Cardiac fibroblast (primary cell): ENCODE measurements around the gene TSR3.

Experiments used
- DNase-seq, 2 donors: peaks; one replicate each; pipeline versions ENCODE4 v3.0.0 to v3.0.0-alpha.2; 2010; ENCODE audit warnings: low read depth in 2 of 2
- H3K4me3 ChIP-seq, 2 donors: replicated peaks in 1 of 2; 1 replicate in 1 of 2; 2 replicates in 1 of 2; pipeline ENCODE4 v1.5.1; 2011; ENCODE audit warnings: low read depth in 2 of 2, low read length in 2 of 2, mild to moderate bottlenecking in 2 of 2, moderate library complexity in 1 of 2
- TF ChIP-seq, protein P1 (sequence below): IDR thresholded peaks from one replicate; pipeline ENCODE4 v1.5.1; 2011; ENCODE audit warnings: low read depth, mild to moderate bottlenecking, low read length, inconsistent platforms

TSR3 gene

DNA sequence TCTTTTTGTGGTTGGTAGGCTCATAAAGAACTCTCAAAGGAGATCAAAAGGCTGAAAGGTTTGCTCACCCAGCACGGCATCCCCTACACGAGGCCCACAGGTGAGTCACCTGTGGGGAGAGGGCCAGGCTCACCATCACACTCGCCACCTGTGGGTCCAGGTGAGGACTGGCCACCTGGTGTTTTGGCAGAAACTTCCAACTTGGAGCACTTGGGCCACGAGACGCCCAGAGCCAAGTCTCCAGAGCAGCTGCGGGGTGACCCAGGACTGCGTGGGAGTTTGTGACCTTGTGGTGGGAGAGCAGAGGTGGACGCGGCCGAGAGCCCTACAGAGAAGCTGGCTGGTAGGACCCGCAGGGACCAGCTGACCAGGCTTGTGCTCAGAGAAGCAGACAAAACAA is 11.1 kb upstream of the TSR3 start:
- DNase-seq, result no peak
- H3K4me3 ChIP-seq, result no peak overlapping the region
- TF ChIP-seq, protein P1, sequence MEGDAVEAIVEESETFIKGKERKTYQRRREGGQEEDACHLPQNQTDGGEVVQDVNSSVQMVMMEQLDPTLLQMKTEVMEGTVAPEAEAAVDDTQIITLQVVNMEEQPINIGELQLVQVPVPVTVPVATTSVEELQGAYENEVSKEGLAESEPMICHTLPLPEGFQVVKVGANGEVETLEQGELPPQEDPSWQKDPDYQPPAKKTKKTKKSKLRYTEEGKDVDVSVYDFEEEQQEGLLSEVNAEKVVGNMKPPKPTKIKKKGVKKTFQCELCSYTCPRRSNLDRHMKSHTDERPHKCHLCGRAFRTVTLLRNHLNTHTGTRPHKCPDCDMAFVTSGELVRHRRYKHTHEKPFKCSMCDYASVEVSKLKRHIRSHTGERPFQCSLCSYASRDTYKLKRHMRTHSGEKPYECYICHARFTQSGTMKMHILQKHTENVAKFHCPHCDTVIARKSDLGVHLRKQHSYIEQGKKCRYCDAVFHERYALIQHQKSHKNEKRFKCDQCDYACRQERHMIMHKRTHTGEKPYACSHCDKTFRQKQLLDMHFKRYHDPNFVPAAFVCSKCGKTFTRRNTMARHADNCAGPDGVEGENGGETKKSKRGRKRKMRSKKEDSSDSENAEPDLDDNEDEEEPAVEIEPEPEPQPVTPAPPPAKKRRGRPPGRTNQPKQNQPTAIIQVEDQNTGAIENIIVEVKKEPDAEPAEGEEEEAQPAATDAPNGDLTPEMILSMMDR, result no peak

DNA sequence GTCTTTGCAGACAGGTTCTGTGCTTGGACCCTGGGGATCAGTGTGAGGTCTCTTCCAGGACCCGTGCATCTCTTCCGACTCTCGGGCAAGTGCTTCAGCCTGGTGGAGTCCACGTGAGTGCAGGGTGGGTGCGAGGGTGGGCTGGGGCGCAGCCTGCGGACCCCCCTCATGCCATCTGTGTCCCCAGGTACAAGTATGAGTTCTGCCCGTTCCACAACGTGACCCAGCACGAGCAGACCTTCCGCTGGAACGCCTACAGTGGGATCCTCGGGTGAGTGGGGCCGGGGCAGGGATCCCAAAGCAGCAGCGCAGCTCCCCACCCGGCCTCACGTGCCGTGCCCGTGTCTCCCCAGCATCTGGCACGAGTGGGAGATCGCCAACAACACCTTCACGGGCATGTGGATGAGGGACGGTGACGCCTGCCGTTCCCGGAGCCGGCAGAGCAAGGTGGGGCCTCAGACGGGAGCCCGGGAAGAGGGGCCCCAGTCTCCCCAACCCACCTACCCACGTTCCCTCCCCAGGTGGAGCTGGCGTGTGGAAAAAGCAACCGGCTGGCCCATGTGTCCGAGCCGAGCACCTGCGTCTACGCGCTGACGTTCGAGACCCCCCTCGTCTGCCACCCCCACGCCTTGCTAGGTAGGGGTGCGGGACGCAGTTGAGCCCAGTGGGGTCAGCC is 10.1 kb upstream of the TSR3 start:
- TF ChIP-seq, protein P1, result no peak

DNA sequence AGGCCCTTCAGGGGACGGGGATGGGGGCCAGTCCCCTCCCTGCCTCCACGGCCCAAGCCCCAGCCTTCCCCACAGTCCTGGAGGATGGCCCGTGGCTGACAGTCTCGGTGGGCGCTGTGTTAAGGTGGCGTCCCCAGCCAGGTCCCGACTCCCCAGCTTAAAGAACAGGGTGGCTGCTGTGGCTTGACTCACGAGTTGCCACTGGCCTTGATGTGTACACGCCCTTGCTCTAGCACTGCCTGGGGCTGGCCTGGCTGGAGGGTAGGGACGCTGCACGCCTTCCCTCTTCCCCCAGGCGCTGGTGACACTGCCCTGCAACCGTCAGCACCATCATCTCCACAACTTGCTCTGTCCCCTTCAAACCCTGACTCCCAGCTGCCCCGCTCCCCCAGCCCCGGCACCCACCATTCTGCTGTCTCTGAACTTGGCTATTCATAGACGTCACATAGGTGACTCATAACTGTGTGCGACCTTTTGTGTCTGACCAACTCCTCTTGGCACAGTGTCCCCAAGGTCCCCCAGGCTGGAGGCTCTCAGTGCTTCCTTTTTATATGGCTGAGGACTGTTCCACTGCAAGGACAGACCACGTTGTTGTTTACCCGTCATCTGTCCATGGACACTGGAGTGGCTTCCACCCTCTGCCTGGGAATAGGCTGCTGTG is 6.4 kb upstream of the TSR3 start:
- DNase-seq, result peak in 1 of 2 donors; percentile 19
- TF ChIP-seq, protein P1, result no peak
- H3K4me3 ChIP-seq, result no peak overlapping the region

More for the DNA sequence above, 10.1 kb upstream of the TSR3 start:
- DNase-seq, result no peak
- no peak overlapping the region for H3K4me3 ChIP-seq

DNA sequence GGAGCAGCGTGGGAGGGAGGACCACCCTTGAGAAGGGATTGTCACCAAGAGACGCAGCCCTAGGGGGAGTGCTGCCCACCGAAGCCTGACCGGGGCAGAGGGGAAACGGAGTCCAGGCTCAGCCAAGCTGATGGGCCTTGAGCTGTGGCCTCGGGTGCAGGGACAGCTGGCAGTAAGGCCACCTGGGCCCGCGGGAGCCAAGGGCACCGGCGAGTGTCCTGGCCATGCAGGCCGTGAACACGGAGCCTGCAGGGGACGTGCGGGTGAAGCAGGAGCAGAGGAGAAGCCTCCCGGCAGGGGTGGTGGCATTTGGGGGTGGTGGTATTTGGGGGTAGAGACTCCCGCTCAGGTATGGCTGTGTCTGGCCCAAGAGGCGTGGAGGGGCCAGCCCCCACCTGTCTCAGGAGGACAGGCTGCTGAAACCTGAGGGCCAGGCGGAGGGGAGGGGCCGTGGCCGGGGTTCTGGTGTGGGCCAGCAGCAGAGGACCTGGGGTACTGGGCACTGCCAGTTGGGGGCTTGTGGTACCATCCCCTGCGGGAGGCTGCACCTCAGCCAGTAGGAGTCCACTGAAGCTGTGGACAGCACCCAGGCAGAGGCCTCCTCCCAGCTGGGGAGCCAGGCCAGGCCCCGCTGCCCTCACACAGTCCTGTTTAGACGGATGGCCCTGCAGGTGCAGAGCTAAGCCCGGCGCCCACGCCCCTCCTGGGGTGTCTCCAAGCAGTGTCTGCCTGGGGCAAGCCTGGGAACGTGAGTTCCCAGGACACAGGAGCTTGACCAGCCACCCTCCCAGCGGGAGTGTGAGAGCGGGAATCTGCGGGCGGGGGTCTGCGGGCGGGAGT is 4.6 kb upstream of the TSR3 start:
- H3K4me3 ChIP-seq, result no peak overlapping the region
- TF ChIP-seq, protein P1, result no peak
- DNase-seq, result no peak

DNA sequence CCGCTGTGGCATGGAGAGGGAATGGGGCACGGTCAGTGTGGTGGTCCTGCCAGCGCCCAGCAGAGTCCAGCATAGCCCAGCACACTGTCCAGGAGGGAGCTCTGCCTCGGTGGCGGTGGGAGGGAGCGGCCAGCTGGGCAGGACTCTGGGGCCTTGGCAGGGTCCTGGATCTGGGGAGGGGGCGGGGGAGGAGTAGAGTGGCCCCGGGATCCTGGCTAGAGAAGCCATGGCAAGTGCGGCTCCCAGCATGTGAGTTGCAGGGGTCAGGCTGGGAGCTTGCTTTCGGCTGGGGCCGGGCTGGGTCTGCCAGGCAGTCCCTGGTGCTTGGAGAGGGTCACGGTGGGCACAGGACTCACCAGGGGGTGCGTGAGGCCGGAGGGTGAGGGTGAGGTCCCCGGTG is 3.9 kb upstream of the TSR3 start:
- no peak for DNase-seq
- H3K4me3 ChIP-seq, result no peak overlapping the region
- TF ChIP-seq, protein P1, result no peak

DNA sequence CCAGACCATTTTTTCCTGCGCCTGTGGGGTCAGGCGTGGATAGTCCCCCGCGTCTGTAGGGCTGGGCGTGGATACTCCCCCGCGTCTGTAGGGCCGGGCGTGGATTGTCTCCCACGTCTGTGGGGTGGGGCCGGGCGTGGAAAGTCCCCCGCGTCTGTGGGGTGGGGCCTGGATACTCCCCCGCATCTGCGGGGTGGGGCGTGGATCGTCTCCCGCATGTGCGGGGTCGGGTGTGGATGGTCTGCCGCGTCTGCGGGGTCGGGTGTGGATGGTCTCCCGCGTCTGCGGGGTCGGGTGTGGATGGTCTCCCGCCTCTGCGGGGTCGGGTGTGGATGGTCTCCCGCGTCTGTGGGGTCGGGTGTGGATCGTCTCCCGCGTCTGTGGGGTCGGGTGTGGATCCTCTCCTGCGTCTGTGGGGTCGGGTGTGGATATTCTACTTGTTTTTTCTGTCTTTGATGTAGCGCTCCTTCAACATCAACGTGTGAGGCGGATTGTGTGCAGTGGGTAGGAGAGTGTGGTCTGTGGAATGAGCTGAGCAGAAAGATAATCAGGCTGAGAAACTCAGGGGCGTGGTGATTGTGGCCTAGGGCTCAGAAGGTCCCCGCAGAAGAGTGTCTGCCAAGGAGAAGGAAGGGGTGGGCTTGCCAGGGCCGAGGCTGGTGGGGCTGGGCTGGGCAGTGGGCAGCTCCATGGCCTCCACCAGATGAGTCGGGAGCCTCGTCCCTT is 3.3 kb upstream of the TSR3 start:
- no peak overlapping the region for H3K4me3 ChIP-seq
- no peak for DNase-seq
- TF ChIP-seq, protein P1, result no peak
